ENCODE data around the gene APCDD1. TPM values are rescaled to one million over a fixed set of nuclear protein-coding genes. Genes with fewer than 3 reads are reported as not detected.

Gene APCDD1
- total RNA-seq, 1 experiment from 2014 or later: not detected

- no peak overlapping the region for H2AFZ ChIP-seq (ENCODE audit: low read depth, low read length, poor library complexity, severe bottlenecking)
- TF ChIP-seq CEBPB (IDR thresholded peaks at IDR 0.05; ENCODE audit: low read depth) (no peak), SP1 (IDR thresholded peaks at IDR 0.05; ENCODE audit: low read depth) (no peak), CBX3 (IDR thresholded peaks at IDR 0.05; ENCODE audit: low read depth) (no peak), SRF (IDR thresholded peaks at IDR 0.05; ENCODE audit: low read depth) (no peak), JUND (IDR thresholded peaks at IDR 0.05) (no peak)
- no peaks in the 10 kb centered on the region for H3K36me3 ChIP-seq (ENCODE audit: control insufficient read depth in 1 of 2, insufficient read depth in 2 of 2, low read length in 2 of 2)
- ChIA-PET POLR2A (no interaction called here), RAD21 (ENCODE audit: low non-redundant PET in 1 of 2, low total read pairs in 2 of 2, uncharacterized antibody in 2 of 2, unreplicated experiment in 2 of 2) (no interaction called here), CTCF (no interaction called here)
- no peak overlapping the region for H3K9ac ChIP-seq (ENCODE audit: low read length)
- H3K79me2 ChIP-seq (ENCODE audit: insufficient read depth, low read length): no peaks in the 10 kb centered on the region
- peaks cover 0 to 5% of the 10 kb centered on the region in 2 experiments; a peak in 1 of 4 replicates for H3K4me1 ChIP-seq (ENCODE audit: control insufficient read depth in 1 of 2, insufficient read depth in 2 of 2, low read length in 2 of 2)
- no peak for ATAC-seq
- H3K9me2 ChIP-seq (ENCODE audit: insufficient read depth): no peaks in the 10 kb centered on the region
- DNase-seq (ENCODE audit: low read depth, low spot score): no peak
- H3K9me3 ChIP-seq (ENCODE audit: control insufficient read depth in 1 of 2, insufficient read depth in 1 of 2, low read depth in 1 of 2, low read length in 2 of 2): no peaks in the 10 kb centered on the region
- H3K27ac ChIP-seq (ENCODE audit: low read depth, low read length): no peak overlapping the region
- H3K27me3 ChIP-seq (ENCODE audit: insufficient read depth, low read length): no peaks in the 10 kb centered on the region
- H3K4me2 ChIP-seq (ENCODE audit: low read length): no peak overlapping the region
- no TSS peak for BruUV-seq (replicated peaks)
- intact Hi-C loops (cut with micrococcal nuclease): no loop called here
- no peak overlapping the region for H3K4me3 ChIP-seq (replicated peaks in 1 of 2; ENCODE audit: low read depth in 1 of 2, low read length in 2 of 2)
- H4K20me1 ChIP-seq (ENCODE audit: insufficient read depth): no peaks in the 10 kb centered on the region
Measured at GRCh38 chr18:10420561-10421352, 33.7 kb upstream of the APCDD1 start.

- H3K4me1 ChIP-seq (ENCODE audit: control insufficient read depth in 1 of 2, insufficient read depth in 2 of 2, low read length in 2 of 2): peaks cover 0 to 5% of the 10 kb centered on the region in 2 experiments; a peak in 1 of 4 replicates
- no peak for DNase-seq (ENCODE audit: low read depth, low spot score)
- POLR2A ChIA-PET: no interaction called here
- H3K79me2 ChIP-seq (ENCODE audit: insufficient read depth, low read length): no peaks in the 10 kb centered on the region
- no peaks in the 10 kb centered on the region for H3K36me3 ChIP-seq (ENCODE audit: control insufficient read depth in 1 of 2, insufficient read depth in 2 of 2, low read length in 2 of 2)
- no peaks in the 10 kb centered on the region for H3K9me3 ChIP-seq (ENCODE audit: control insufficient read depth in 1 of 2, insufficient read depth in 1 of 2, low read depth in 1 of 2, low read length in 2 of 2)
- peaks cover 9% of the 10 kb centered on the region; the same call in 1 of the 2 replicates for H3K27me3 ChIP-seq (ENCODE audit: insufficient read depth, low read length)
- CTCF ChIA-PET: interaction anchor here (0.7 kb wide), 1 partner anchor 65 kb away, joined by 3 read pairs; no protein-coding TSS in a partner anchor
- no peak overlapping the region for H3K9ac ChIP-seq (ENCODE audit: low read length)
- intact Hi-C loops (cut with micrococcal nuclease): no loop called here
- no TSS peak for BruUV-seq (replicated peaks)
- H4K20me1 ChIP-seq (ENCODE audit: insufficient read depth): no peaks in the 10 kb centered on the region
- H2AFZ ChIP-seq (ENCODE audit: low read depth, low read length, poor library complexity, severe bottlenecking): no peak overlapping the region
- RAD21 ChIA-PET (ENCODE audit: low non-redundant PET in 1 of 2, low total read pairs in 2 of 2, uncharacterized antibody in 2 of 2, unreplicated experiment in 2 of 2): no interaction called here
- no peak overlapping the region for H3K4me3 ChIP-seq (replicated peaks in 1 of 2; ENCODE audit: low read depth in 1 of 2, low read length in 2 of 2)
- no peak for ATAC-seq
- H3K9me2 ChIP-seq (ENCODE audit: insufficient read depth): no peaks in the 10 kb centered on the region
- no peak overlapping the region for H3K27ac ChIP-seq (ENCODE audit: low read depth, low read length)
- H3K4me2 ChIP-seq (ENCODE audit: low read length): no peak overlapping the region
- no peak for TF ChIP-seq CTCF (IDR thresholded peaks at IDR 0.05 in 2 of 3, conservative IDR thresholded peaks at IDR 0.05 in 1 of 3; ENCODE audit: borderline replicate concordance in 1 of 3, insufficient read depth in 1 of 3, low read depth in 2 of 3, low read length in 2 of 3)
- no peak for TF ChIP-seq JUND (IDR thresholded peaks at IDR 0.05)
Measured at GRCh38 chr18:10421859-10422258, 32.6 kb upstream of the APCDD1 start.
